ENCODE data around the gene S100Z.
"Not testable (repeated sequence)": the region's sequence is repeated elsewhere in the genome, so short reads cannot be mapped to it uniquely, and the experiment has no call there.

The S100Z gene

DNA sequence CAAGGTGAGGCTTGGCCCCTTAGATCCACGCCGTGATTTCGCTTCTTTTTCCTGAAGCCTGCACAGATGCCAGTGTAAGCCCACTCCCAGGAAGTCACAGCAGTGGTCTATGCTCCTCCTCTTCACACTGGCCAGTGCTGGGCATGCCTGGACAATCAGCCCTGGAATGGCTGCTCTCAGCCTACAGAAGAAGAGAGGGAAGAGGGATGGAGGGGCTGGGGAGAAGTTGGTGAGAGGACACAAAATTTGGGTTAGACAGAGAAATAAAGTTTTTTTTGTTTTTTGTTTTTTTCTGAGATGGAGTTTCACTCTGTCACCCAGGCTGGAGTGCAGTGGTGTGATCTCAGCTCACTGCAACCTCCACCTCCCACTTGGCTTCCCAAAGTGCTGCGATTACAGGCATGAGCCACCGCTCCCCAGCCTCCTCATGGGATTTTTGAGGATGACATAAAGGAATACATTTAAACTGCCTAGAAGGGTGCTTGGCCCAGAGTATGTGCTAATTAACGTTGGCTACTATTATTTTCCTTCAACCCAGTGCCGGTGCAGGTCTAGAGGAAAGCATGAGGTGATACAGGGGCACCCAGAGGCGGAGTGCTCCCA, 830 bp downstream of the S100Z start:
- ChIA-PET CTCF (no interaction called here), POLR2A (ENCODE audit: low non-redundant PET) (no interaction called here)

DNA sequence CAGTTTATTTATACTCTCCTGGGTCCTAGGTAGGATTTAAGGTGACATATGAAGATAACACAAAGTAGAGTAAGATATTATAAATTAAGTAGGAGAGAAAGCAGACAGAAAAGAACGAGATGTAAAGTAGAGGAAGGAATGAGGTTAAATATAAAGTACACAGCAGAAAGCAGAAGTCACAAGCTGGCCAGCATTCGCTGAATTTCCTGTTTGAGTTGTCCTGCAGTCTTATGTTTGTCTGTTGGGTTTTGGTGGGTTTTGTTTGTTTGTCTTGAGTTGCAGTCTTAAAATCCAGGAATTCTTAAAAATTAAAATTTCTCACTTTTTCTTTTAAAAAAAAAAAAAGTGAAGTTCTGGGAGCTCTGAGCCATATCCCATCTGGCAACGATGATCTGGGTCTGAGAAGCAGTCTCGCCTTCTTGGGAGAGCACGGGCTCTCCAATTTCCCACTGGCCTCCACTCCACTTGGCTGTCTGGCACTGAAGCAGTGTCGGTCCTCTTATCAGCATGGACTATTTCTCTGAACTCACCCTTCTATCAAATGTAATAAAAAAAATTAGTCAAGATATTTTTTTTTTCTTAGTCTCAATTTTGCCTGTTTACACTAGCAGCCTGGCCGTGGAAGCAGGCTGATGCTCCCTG, 2.0 kb downstream of the S100Z start:
- ChIA-PET CTCF (no interaction called here), POLR2A (ENCODE audit: low non-redundant PET) (no interaction called here)
- TF ChIP-seq, protein P1, sequence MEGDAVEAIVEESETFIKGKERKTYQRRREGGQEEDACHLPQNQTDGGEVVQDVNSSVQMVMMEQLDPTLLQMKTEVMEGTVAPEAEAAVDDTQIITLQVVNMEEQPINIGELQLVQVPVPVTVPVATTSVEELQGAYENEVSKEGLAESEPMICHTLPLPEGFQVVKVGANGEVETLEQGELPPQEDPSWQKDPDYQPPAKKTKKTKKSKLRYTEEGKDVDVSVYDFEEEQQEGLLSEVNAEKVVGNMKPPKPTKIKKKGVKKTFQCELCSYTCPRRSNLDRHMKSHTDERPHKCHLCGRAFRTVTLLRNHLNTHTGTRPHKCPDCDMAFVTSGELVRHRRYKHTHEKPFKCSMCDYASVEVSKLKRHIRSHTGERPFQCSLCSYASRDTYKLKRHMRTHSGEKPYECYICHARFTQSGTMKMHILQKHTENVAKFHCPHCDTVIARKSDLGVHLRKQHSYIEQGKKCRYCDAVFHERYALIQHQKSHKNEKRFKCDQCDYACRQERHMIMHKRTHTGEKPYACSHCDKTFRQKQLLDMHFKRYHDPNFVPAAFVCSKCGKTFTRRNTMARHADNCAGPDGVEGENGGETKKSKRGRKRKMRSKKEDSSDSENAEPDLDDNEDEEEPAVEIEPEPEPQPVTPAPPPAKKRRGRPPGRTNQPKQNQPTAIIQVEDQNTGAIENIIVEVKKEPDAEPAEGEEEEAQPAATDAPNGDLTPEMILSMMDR (conservative IDR thresholded peaks at IDR 0.05; ENCODE audit: low read depth), result no peak
- H3K27ac ChIP-seq, result no peak overlapping the region
- no peak for DNase-seq (ENCODE audit: low spot score)

More for the DNA sequence above, 830 bp downstream of the S100Z start:
- TF ChIP-seq, protein P1 (conservative IDR thresholded peaks at IDR 0.05; ENCODE audit: low read depth), result no peak
- no peak for DNase-seq (ENCODE audit: low spot score)
- H3K27ac ChIP-seq, result no peak overlapping the region

DNA sequence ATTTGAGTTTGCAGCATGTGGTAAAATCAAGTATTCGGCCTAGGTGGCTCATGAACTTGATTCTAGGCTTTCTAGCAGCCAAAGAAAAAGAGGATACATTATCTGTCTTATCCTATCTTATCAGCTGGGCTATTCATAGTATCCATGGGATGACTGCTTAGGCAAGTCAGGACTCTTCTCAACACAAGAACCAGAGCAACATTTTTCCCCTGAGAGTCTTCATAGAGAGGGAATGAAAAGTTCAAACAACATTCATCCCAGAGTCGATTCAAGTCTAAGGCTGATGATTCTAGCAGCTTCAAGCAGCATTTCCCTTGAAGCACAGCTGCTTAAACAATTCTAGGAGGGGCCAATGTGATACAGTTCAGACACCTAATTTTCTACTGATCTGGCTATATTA, 3.0 kb downstream of the S100Z start:
- POLR2A ChIA-PET (ENCODE audit: low non-redundant PET), result no interaction called here

DNA sequence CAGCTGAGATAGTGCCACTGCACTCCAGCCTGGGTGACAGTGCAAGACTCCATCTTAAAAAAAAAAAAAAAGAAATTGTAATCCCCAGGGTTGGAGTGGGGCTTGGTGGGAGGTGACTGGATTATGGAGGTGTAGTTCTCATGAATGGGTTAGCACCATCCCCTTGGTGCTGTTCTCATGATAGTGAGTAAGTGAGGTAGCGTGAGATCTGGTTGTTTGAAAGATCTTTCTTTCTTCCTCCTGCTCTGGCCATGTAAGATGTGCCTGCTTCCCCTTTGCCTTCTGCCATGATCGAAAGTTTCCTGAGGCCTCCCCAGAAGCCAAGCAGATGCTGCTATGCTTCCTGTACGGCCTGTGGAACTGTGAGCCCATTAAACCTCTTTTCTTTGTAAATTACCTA, 3.9 kb downstream of the S100Z start:
- H3K27ac ChIP-seq; DNase-seq (ENCODE audit: low spot score); POLR2A ChIA-PET (ENCODE audit: low non-redundant PET); CTCF ChIA-PET: not testable (repeated sequence)

More for the DNA sequence above, 3.0 kb downstream of the S100Z start:
- DNase-seq (ENCODE audit: low spot score), result no peak
- H3K27ac ChIP-seq, result no peak overlapping the region
- CTCF ChIA-PET, result interaction anchor here (0.6 kb wide), 2 partner anchors 18 to 382 kb away, joined by 3 to 5 read pairs; no protein-coding TSS in a partner anchor
- TF ChIP-seq, protein P1 (conservative IDR thresholded peaks at IDR 0.05; ENCODE audit: low read depth), result no peak

DNA sequence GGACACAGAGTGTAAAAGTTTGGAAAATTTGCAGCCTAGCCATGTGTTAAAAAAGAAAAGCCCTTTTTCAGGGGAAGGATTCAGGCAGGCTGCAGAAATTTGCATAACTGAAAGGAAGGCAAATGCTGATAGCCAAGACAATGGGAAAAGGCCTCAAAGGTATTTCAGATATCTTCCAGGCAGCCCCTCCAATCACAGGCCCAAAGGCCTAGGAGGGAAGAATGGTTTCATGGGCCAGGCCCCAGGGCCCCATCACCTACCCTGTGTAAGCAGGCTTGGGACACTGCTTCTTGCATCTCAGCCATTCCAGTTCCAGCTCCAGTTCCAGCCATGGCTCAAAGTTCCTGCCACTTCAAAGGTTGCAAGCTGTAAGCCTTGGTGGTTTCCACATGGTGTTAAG, 4.8 kb downstream of the S100Z start:
- TF ChIP-seq, protein P1 (conservative IDR thresholded peaks at IDR 0.05; ENCODE audit: low read depth), result no peak
- POLR2A ChIA-PET (ENCODE audit: low non-redundant PET), result no interaction called here
- H3K27ac ChIP-seq, result no peak overlapping the region

DNA sequence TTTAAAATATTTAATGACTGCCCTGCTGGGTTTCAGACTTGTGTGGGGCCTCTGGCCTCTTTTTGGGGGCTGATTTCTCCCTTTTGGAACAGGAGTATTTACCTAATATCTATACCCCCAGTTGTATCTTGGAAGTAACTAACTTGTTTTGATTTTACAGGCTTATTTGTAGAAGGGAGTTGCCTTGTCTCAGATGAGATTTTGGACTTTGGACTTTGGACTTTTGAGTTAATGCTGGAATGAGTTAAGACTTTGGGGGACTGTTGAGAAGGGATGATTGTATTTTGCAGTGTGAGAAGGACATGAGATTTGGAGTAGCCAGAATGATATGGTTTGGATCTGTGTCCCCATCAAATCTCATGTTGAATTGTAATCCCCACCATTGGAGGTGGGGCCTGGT, 5.7 kb downstream of the S100Z start:
- DNase-seq (ENCODE audit: low spot score); POLR2A ChIA-PET (ENCODE audit: low non-redundant PET); H3K27ac ChIP-seq: not testable (repeated sequence)
- CTCF ChIA-PET, result interaction anchor here (1.0 kb wide), 1 partner anchor 11 kb away, joined by 3 read pairs; no protein-coding TSS in a partner anchor

More for the DNA sequence above, 4.8 kb downstream of the S100Z start:
- DNase-seq (ENCODE audit: low spot score), result no peak
- CTCF ChIA-PET, result interaction anchor here (0.6 to 1.0 kb wide), 2 partner anchors 10 to 20 kb away, joined by 3 read pairs; no protein-coding TSS in a partner anchor

DNA sequence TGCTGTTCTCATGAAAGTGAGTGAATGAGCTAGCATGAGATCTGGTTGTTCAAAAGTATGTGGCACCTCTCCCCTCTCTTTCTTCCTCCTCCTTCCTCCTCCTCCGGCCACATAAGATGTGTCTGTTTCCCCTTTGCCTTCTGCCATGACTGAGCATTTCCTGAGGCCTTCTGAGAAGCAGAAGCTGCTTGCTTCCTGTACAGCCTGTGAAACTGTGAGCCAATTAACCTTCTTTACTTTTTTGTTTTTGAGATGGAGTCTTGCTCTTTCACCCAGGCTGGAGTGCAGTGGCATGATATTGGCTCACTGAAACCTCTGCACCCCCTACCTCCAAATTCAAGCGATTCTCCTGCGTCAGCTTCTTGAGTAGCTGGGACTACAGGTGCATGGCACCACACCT, 6.1 kb downstream of the S100Z start:
- TF ChIP-seq, protein P1 (conservative IDR thresholded peaks at IDR 0.05; ENCODE audit: low read depth), result no peak
- POLR2A ChIA-PET (ENCODE audit: low non-redundant PET), result no interaction called here

DNA sequence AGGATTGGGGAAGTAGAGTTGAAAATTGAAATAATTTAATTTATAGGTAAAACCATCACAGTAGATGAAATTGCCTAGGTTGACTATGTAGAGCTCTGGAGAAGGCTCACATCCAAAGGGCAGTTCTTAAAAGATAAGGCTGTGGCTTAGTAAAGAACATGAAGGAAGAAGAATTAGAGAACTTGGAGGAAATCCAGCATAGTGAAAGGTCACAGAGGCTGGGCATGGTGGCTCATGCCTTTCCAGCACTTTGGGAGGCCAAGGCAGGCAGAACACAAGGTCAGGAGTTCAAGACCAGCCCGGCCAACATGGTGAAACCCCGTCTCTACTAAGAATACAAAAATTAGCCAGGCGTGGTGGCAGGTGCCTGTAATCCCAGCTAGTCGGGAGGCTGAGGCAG, 7.0 kb downstream of the S100Z start:
- CTCF ChIA-PET, result interaction anchor here (0.6 kb wide), 1 partner anchor 120 kb away, joined by 3 read pairs; no protein-coding TSS in a partner anchor
- H3K27ac ChIP-seq; POLR2A ChIA-PET (ENCODE audit: low non-redundant PET): not testable (repeated sequence)

More for the DNA sequence above, 6.1 kb downstream of the S100Z start:
- CTCF ChIA-PET, result no interaction called here
- no peak for DNase-seq (ENCODE audit: low spot score)
- no peak overlapping the region for H3K27ac ChIP-seq

More for the DNA sequence above, 7.0 kb downstream of the S100Z start:
- not testable (repeated sequence) for DNase-seq (ENCODE audit: low spot score)

Measured in RWPE1 (cell line).